Large intestine (tissue), 3 donors: ENCODE data around the gene PRM2. TPM values are rescaled to one million over a fixed set of nuclear protein-coding genes. Genes with fewer than 3 reads are reported as not detected.

ENCODE experiments used
- DNase-seq, 2 donors: peaks; one replicate each; pipeline versions ENCODE4 v3.0.0 to v3.0.0-alpha.2; 2013
- H3K27ac ChIP-seq: one replicate; pipeline ENCODE4 v1.5.1; 2013; ENCODE audit warnings: low read length
- H3K27me3 ChIP-seq: 2 replicates; pipeline ENCODE4 v1.6.1; 2013; ENCODE audit warnings: low read length; ENCODE audit not compliant: control insufficient read depth, insufficient read depth
- H3K36me3 ChIP-seq: 2 replicates; pipeline ENCODE4 v1.6.1; 2013; ENCODE audit warnings: low read length; ENCODE audit not compliant: control insufficient read depth, insufficient read depth
- H3K4me1 ChIP-seq: one replicate; pipeline ENCODE4 v1.6.1; 2013; ENCODE audit warnings: low read length; ENCODE audit not compliant: control insufficient read depth, insufficient read depth
- H3K4me3 ChIP-seq: one replicate; pipeline ENCODE4 v1.5.1; 2013; ENCODE audit warnings: low read length
- H3K9me3 ChIP-seq: one replicate; pipeline ENCODE4 v1.6.1; 2013; ENCODE audit warnings: mild to moderate bottlenecking, low read depth, low read length, moderate library complexity; ENCODE audit not compliant: control insufficient read depth
- WGBS: methylation state at CpG from one replicate; pipeline ENCODE4 v1.1.5; 2013; ENCODE audit warnings: low lambda C conversion rate; ENCODE audit not compliant: insufficient coverage; 5-methylcytosine and 5-hydroxymethylcytosine counted together
- polyA plus RNA-seq: library from polyadenylated mRNA; unstranded; fragments of 120-200 nt; gene quantifications from one replicate; pipeline ENCODE4 v1.2.1, GENCODE V29; 2013

PRM2 gene
- polyA plus RNA-seq, 1 donor, result not detected

DNA sequence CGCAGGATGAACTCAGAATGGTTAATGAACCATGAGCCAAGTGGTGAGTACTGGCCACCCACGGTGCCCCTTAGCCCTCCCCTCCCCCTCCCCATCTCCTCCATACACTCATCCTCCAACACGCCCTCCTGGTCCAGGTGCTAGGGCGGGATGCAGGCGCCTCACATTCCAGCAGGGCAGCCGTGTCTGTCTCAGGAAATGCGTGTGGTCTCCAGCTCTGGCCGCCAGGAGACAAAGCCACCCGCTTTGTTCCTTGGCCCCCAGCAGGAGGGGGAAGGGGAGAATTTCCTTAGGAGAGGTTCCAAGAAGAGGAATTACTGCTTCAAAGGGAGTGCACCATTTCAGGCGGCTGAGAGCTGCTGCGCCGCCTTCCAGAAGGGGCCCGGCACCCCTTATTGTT, 39.2 kb upstream of the PRM2 start:
- Histone ChIP-seq H3K9me3 (no peaks in the 10 kb centered on the region), H3K36me3 (no peaks in the 10 kb centered on the region), H3K27me3 (no peaks in the 10 kb centered on the region), H3K4me1 (peaks cover 8% of the 10 kb centered on the region), H3K27ac (no peak overlapping the region), H3K4me3 (no peak overlapping the region)
- WGBS, result no CpG with 5 or more reads among the region's 13 CpGs
- DNase-seq, result no peak

DNA sequence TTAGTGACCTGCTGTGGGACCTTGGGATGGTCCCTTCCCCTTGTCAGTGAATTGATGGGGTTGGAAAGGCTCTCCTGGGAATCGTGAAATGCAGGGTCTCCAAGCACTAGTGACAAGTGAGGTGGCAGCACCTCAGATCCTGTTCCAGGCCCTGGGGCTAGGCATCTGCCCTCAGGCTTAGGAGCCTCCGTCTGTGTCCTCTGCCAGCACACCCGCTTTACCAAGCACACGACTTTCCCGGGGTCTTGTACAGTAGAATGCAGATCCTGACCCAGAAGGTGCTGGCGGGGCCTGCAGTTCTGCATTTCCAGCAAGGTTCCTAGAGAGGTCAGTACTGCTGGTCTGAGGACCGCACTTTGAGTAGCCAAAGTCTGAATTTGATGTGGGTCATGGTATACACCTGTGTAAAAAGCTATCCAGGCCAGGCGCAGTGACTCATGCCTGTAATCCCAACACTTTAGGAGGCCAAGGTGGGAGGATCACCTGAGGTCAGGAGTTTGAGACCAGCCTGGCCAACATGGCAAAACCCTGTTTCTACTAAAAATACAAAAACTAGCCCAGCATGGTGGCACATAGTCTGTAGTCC, 38.1 kb upstream of the PRM2 start:
- Histone ChIP-seq H3K4me1 (peaks cover 8% of the 10 kb centered on the region), H3K27ac (no peak overlapping the region), H3K27me3 (no peaks in the 10 kb centered on the region), H3K4me3 (no peak overlapping the region), H3K36me3 (no peaks in the 10 kb centered on the region), H3K9me3 (no peaks in the 10 kb centered on the region)
- no peak for DNase-seq
- no CpG with 5 or more reads among the region's 8 CpGs for WGBS

DNA sequence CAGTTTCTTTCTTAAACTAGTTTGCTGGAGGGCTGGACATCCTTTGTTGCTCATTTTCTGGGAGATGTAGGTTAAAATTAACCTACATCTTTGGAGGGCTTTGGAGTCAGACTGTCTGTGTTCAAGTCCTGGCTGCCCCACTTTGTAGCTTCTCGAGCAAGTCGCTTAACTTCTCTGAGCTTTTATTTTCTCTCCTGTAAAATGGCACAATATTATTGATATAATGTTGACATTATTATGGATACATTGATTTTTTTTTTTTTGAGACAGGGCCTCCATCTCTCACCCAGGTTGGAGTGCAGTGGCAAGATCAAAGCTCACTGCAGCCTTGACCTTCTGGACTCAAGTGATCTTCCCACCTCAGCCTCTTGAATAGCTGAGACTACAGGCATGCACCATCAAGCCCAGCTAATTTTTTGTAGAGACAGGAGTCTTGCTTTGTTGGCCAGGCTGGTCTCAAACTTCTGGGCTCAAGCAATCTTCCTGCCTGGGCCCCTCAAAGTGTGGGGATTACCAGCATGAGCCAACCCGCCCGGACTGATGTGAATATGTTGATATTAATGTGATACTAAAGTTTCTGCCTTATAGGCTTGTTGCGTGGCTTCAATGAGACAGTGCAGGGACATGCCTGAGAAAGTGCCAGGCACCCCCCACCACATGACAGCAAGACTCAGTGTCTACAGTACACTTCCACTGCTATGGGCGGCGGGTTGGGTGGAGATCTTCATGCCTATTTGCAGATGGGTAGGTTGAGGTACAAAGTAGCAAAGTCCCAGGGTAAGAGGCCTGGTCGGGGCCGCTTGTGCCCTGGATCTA, 37.4 kb upstream of the PRM2 start:
- H3K4me1 ChIP-seq, result peaks cover 8% of the 10 kb centered on the region
- no peak overlapping the region for H3K27ac ChIP-seq
- no peak overlapping the region for H3K4me3 ChIP-seq
- no peaks in the 10 kb centered on the region for H3K36me3 ChIP-seq
- no peaks in the 10 kb centered on the region for H3K9me3 ChIP-seq
- WGBS, result 100% methylated on average over 2 of the region's 9 CpGs
- H3K27me3 ChIP-seq, result no peaks in the 10 kb centered on the region
- no peak for DNase-seq

DNA sequence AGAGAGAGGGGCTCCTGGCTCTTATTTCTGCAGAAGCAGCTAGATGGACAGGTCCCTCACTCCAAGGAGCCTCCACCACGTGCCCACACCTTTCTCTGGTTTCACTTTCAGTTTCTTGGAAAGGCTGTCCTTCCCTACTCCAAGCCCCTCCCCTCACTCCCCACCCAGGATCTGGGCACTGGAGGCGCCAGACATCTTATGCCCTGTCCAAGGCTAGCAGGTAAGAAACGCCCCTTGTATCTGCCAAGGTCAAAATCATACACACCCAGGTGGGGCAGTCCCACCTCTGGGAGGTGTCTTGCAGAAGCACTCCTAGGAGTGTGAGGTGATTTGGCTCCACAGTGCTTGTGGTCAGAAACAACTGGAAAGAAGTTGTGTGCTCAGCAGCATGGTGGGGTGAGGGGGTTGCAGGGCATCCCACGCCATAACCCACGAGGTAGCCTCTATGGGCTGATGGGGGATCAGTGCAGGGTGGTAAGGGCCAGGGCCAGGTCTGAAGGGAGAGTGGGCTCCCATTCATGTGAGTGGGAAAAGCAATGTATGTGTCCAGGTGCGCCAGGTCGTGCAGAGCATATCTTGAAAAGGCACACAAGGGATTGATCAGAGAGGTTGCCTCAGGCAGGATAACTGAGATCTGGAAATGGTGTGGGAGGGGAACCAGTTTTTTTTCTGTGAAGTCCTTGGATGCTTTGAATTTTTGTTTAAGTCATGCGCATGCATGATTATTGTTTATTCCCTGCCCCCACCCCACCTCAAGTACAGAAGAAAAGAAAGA, 36.6 kb upstream of the PRM2 start:
- Histone ChIP-seq H3K4me1 (peaks cover 8% of the 10 kb centered on the region), H3K9me3 (no peaks in the 10 kb centered on the region), H3K27me3 (no peaks in the 10 kb centered on the region), H3K4me3 (no peak overlapping the region), H3K27ac (no peak overlapping the region), H3K36me3 (no peaks in the 10 kb centered on the region)
- WGBS, result no CpG with 5 or more reads among the region's 8 CpGs
- DNase-seq, result peak; percentile 60 to 77

DNA sequence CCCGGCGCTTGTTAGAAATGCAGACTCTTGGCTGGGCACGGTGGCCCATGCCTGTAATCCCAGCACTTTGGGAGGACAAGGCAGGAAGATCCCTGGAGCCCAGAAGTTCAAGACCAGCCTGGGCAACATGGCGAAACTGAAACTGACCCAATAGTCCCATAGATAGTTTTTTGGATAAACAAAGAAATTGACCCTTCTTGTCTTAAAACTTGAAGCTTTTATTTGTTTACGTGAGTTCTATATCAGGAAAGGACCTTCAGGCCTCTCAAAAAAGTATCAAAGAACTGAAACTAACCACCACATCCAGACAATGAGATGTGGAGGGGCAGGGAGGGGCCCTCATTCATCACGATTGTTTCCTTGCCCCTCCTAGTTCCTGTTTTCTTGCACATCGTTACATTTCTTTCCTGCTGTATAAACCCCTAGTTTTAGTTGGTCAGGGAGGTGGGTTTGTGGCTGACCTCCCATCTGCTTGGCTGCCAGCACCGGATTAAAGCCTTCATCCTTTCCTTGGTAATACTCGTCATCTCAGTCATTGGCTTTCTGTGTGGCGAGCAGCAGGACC, 34.8 kb upstream of the PRM2 start:
- Histone ChIP-seq H3K9me3 (no peaks in the 10 kb centered on the region), H3K27me3 (no peaks in the 10 kb centered on the region), H3K27ac (no peak overlapping the region), H3K36me3 (no peaks in the 10 kb centered on the region), H3K4me1 (peaks cover 12% of the 10 kb centered on the region), H3K4me3 (no peak overlapping the region)
- DNase-seq, result no peak
- WGBS, result no CpG with 5 or more reads among the region's 10 CpGs

DNA sequence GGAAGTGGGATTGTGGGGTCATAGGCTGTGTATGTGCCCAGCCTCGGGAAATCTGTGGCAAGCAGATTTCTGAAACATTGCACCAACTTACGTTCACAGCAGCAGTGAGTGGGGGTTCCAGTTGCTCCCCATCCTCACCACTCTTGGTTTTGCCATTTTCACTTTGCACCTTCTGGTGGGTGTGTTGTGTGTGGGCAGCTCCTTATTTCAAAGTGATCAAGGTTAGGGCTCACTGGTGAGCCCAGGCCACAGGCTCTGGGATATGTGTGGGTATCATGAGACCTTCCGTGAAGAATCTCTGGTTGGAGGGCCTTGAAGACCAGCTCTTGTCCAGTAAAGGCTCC, 34.3 kb upstream of the PRM2 start:
- WGBS, result no CpG with 5 or more reads among the region's 3 CpGs
- Histone ChIP-seq H3K27ac (no peak overlapping the region), H3K4me3 (no peak overlapping the region), H3K9me3 (no peaks in the 10 kb centered on the region), H3K36me3 (no peaks in the 10 kb centered on the region), H3K27me3 (no peaks in the 10 kb centered on the region), H3K4me1 (peaks cover 12% of the 10 kb centered on the region)
- no peak for DNase-seq

DNA sequence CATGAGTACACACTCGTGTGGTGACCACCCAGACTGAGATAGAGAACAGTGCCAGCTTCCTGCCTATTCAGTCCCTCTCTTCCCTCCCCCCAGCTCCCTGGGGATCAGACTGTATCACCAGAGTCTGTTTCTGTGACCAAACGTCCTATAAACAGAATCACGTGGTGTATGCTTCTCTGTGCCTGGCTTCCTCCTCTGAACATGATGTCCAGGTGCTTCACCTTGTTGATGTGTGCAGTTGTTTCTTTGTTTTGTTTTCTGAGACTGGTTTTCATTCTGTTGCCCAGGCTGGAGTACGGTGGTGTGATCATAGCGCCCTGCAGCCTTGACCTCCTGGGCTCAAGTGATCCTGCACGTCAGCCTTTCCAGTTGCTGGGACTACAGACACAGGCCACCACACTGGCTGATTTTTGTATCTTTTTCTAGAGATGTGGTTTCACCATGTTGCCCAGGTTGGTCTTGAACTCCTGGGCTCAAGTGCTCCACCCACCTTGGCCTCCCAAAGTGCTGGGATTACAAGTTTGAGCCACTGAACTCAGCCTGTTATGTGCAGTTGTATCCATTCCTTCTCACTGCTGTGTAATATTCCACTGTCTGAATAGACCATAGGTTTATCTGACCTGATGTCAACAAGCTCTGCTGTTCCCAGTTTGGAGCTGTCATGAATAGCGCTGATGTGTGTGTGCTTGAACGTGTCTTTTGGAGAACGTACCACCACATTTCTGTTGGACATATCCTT, 33.8 kb upstream of the PRM2 start:
- Histone ChIP-seq H3K27ac (no peak overlapping the region), H3K4me3 (no peak overlapping the region), H3K9me3 (no peaks in the 10 kb centered on the region), H3K27me3 (no peaks in the 10 kb centered on the region), H3K4me1 (peaks cover 12% of the 10 kb centered on the region), H3K36me3 (no peaks in the 10 kb centered on the region)
- no peak for DNase-seq
- WGBS, result no CpG with 5 or more reads among the region's 9 CpGs

DNA sequence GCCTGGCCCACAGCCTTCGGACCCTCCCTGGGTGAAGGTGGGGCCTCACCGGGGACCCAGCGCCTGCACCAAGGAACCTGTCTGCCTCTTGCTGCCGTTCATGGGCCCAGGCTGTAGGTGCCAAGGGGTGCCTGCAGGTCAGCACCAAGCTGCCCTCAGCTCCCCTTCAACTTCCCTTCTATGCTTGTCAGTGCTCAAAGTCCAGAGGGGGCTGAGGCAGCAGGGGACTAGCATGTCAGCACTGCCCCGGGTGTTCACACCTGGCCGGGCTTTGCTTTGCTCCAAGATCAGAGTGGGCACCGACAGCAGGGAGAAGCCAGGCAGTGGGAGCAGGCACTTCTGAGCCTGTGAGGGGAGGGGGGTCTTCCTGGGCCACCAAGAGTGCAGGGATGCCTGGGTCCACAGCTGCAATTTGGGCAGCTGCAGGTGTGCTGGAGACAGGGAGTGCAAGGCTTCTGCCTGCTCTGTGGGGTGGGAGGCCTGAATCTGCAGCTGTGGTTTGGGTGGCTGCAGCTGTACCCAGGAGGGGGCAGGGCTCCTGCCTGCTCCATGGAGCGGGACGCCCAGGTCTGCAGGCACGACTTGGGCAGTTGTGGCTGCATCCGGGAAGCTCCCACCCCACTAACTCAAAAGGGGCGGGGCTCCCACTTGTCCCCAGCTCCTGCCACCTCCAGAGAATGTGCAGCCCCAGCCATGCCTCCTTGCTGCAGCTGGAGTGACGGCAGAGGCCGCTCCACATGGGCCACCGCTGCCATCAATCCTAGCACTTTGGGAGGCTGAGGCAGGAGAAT, 32.4 kb upstream of the PRM2 start:
- no peaks in the 10 kb centered on the region for H3K36me3 ChIP-seq
- no peak overlapping the region for H3K27ac ChIP-seq
- no peaks in the 10 kb centered on the region for H3K27me3 ChIP-seq
- no peaks in the 10 kb centered on the region for H3K9me3 ChIP-seq
- DNase-seq, result no peak
- WGBS, result no CpG with 5 or more reads among the region's 15 CpGs
- no peak overlapping the region for H3K4me3 ChIP-seq
- H3K4me1 ChIP-seq, result peaks cover 12% of the 10 kb centered on the region

DNA sequence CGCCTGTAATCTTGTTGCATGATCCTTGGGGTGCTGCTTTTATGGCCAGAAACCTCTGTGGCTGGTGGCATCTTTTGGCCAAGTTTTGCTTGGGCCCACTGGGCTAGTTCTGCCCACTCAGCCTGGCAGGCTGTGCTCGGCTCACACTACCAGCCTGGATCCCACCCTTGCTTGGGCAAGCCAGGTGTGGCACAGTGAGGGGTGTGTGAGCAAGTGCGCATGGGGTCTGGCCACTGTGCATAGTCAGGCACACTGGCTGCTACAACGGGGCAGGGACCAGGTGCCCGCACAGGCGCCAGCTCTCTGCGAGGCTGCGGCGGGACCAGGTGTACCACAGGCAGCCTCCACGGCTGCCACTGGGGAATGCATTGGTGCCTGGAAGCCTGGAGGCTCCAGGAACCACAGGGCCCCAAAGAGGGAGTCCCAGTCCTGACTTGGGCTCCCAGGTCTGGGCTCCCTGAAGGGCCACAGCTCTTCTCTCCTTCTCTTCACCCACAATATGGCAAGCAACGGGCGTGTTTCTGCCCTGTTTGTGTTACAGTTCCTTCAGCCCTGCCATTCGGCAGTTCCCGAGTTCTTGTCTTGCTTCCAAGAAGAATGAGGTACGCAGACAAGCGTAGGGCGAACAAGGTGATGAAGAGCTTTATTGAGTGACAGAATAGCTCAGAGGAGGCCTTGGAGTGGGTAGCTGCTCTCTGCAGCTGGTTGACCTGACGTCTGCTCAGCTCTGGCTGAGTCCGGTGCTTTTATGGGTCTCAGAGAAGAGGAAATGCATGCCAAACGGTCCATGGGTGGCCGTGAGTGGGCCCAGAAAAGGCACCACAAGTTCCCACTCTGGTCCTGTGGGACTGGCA, 31.6 kb upstream of the PRM2 start:
- no CpG with 5 or more reads among the region's 21 CpGs for WGBS
- Histone ChIP-seq H3K4me3 (no peak overlapping the region), H3K27me3 (no peaks in the 10 kb centered on the region), H3K9me3 (no peaks in the 10 kb centered on the region), H3K36me3 (no peaks in the 10 kb centered on the region), H3K4me1 (peaks cover 10% of the 10 kb centered on the region), H3K27ac (peak overlapping the region; percentile 31)
- DNase-seq, result no peak
